ENCODE data around the gene CPXM1.
"Not testable (repeated sequence)": the region's sequence is repeated elsewhere in the genome, so short reads cannot be mapped to it uniquely, and the experiment has no call there.

Gene CPXM1

GRCh38 chr20:2799688-2800520, 523 bp downstream of the CPXM1 start:
- no peak for DNase-seq (ENCODE audit: low read depth in 2 of 2)

DNA sequence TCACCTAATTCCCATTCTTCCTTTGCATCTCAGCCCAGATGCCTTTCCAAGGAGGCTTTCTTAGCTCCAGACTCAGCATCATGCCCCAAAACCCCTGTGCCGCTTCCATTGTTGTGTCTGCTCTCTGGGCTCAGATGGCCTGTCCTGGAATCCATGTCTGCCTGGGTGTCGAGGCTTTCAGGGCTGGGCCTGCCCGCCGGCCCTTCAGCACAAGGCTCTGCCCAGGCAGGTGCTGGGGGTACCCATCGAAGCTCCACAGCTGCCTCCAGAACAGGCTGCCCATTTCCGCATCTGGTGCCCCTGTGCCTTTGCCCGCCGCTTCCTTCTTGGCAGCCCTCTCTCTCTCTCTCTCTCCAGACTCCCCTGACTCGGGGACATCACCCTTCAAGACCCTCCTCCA, 1.2 kb downstream of the CPXM1 start:
- DNase-seq (ENCODE audit: low read depth in 2 of 2) = no peak

DNA sequence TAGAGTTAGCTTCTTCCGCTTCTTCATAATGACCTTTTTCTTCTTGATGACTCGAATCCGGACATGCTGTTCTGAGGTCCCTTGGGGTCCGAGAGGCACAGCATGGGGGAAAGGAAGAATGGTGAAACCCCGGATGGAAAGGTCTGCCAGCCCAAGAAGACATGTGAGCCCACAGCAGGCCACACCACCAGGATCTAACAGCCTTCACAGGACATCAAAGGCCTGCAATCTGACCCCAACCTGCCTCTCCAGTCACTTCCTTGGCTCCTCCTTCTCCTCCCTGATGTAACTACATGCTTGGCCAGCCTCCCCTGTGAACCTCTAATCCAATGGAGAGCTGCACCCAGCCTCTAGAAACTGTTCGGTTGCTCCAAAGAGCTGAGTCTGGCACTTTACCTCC, 1.6 kb downstream of the CPXM1 start:
- DNase-seq (ENCODE audit: low read depth in 2 of 2) = no peak

DNA sequence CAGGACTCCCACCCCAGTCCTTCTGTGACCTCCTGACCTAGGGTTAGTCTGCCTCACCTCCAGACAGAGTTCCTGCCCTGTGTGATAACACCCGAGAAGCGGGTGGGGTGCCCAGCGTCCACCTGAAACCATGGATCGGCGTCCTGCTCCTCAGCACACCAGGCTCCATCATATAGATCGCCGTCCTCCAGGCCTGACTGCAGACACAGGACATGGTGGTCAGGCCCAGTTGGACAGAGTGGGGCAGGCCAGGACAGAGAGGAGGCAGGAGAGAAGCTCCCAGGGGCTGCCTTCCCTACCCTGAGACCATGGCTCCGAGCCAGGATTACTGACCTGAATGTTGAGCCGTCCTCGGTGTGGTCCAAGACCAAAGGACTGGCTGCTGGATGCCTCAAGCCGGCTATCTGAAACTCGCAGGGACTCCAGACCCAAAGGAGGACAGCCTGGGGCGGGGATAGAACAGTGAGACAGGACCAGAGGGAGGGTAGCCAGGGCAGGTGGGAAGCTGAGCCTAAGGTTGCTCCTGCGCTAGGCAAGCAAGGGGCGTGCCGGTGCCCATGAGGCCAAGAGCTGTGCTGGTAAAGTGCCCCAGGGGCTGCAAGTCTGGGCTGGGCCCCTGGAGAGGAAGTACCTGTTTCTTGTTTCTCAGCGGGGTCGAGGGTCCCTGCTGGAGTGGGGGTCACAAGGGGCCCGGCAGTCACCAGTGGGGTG, 2.2 kb downstream of the CPXM1 start:
- no peak for DNase-seq (ENCODE audit: low read depth in 2 of 2)

- no peak for DNase-seq (ENCODE audit: low read depth in 2 of 2)
Measured at GRCh38 chr20:2797136-2797983, 3.1 kb downstream of the CPXM1 start.

GRCh38 chr20:2796011-2796660, 4.3 kb downstream of the CPXM1 start:
- no peak for DNase-seq (ENCODE audit: low read depth in 2 of 2)

DNA sequence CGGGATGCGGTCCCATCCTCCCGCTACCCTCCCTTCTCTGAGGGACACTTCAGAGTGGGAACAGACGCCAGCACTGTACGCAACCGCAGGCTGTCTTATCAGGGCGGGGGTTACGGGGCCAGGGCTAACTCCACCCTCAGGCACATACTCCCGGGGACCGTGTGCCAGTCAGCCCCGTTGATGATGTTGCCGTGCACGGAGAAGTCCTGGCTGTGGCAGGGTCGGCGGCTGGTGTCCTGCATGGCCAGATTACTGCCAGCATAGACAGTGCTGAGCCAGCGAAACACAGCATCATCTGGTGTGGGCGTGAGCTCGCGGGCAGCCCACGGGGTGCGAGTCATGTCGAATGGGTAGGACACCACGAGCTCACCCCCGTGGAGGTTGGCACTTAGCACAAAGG, 5.0 kb downstream of the CPXM1 start:
- DNase-seq (ENCODE audit: low read depth in 2 of 2) = no peak

DNA sequence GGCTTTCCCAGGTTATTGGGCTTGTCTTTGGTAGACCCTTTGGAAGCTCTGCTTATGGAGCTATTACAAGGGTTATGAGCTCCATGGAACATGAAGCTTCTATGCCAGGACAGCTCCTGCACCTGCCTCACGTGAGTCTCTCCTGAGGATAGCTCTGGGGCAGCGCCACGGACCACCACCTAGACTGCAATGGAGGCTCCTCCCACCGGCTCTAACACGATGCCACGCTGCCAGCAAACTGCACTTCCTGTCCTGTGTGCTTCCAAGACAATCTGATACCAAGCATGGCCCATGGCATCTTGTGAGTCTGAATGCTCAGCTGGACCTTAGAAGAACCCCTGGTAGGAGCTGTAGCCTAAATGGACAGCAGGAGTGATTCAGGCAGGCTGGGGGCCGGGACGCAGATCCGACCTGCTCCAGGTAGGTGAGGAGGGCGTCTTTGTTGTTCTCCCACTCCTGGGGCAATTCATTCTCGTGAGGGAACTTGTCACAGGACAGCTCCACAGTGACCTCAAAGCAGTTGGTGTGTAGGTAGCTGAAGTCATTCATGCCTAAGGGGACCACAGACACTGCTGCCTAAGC, 5.5 kb downstream of the CPXM1 start:
- DNase-seq (ENCODE audit: low read depth in 2 of 2) = no peak

DNA sequence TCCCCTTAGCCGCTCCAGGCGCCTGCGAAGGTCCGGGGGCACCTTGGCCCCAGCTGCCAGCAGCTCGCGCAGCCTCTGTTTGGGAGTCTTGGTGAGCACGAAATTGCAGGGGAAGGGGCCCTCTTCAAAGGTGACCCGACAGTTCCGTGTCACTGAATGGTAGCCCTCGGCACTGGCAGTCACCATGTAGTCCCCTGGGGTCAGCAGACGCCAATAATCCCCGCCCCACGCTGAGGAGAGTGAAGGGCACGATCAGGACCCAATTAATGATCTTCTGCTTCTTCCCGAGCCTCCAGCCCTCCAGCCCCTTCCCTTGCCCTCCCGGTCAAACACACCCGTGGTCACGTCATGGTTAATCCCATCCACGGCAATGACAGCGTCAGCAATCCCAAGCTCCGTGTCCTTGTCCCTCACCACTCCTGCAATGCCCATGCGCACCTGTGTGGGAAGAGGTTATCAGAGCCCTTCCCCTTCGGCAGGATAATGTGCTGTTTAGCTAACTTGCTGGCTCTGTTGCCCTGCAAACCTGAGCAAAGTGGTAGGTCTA, 6.2 kb downstream of the CPXM1 start:
- no peak for DNase-seq (ENCODE audit: low read depth in 2 of 2)

- DNase-seq (ENCODE audit: low read depth in 2 of 2) = no peak
Measured at GRCh38 chr20:2793471-2793870, 7.0 kb downstream of the CPXM1 start.

DNA sequence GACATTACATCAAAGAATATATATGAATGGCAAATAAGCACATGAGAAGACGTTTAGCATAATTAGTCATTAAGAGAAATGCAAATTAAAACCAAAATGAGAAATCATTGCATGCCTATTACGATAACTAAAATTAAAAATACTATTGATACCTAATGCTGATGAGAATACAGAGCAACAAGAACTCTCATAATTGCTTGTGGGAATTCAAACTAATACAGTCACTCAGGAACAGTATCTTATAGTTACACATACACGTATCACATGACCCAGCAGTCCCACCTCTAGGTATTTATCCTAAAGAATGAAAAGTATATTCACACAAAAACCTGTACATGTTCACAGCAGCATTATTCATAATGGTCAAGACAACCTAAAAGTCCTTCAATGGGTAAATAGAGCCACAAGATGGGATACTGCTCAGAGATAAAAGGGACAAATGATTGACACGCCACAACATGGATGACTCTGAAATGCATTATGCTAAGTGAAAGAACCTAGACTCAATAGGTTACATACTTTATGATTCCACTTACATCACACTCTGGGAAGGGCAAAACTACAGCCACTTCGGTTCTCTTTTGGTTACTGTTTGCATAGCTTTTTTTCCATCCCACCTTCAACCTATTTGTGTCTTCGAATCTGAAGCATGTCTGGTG, 16.4 kb downstream of the CPXM1 start:
- no peak for DNase-seq (ENCODE audit: low read depth in 2 of 2)

DNA sequence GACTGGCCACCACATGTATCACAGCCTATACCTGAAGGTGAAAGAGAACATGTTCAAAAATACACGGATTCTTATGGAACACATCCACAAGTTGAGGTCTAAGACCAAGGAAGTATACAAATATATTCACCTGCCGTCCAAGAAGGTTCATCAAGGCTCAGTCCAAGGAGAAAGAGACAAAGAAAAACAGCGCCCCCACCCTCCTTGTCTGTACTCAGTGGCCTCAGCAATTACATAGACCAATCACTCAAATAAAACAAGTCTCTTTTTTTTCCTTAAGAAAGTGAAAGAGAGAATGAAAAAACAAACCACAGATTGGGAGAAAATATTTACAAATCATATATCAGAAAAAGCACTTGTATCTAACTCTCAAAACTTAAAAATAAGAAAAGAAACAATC, 19.5 kb downstream of the CPXM1 start:
- DNase-seq (ENCODE audit: low read depth in 2 of 2) = no peak

GRCh38 chr20:2778602-2779321, 21.7 kb downstream of the CPXM1 start:
- no peak for DNase-seq (ENCODE audit: low read depth in 2 of 2)

GRCh38 chr20:2775139-2775538, 25.3 kb downstream of the CPXM1 start:
- no peak for DNase-seq (ENCODE audit: low read depth in 2 of 2)

- DNase-seq (ENCODE audit: low read depth in 2 of 2) = no peak
Measured at GRCh38 chr20:2773812-2774211, 26.6 kb downstream of the CPXM1 start.

- no peak for DNase-seq (ENCODE audit: low read depth in 2 of 2)
Measured at GRCh38 chr20:2771631-2772080, 28.8 kb downstream of the CPXM1 start.

GRCh38 chr20:2770091-2770490, 30.3 kb downstream of the CPXM1 start:
- DNase-seq (ENCODE audit: low read depth in 2 of 2) = not testable (repeated sequence)

DNA sequence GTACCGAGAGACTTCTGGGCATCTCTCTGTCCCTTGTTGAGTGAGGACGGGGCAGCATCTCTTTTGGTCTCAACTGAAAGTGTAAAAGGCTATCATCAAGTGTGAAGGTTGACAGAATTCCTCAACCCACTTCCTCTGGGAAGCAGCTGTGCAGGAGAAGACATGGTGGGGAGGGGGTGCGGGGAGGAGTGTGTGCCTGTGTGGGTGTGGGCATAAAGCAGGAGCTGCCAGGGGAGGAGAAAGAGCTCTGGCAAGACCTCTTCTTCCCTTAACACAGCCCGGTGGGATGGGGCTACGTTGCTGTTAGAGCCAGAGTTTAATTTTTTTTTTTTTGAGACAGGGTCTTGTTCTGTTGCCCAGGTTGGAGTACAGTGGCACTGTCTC, 31.8 kb downstream of the CPXM1 start:
- DNase-seq (ENCODE audit: low read depth in 2 of 2) = no peak

GRCh38 chr20:2767768-2768631, 32.4 kb downstream of the CPXM1 start:
- DNase-seq (ENCODE audit: low read depth in 2 of 2) = no peak
